Mucosa of rectum (tissue), 2 donors: ENCODE data around the gene LEPR.

Experiments
- H3K27ac ChIP-seq, 2 donors: one replicate each; pipeline ENCODE4 v1.7.0; 2013; ENCODE audit warnings: inconsistent platforms in 2 of 2, low read depth in 2 of 2, low read length in 2 of 2
- H3K27me3 ChIP-seq, 2 donors: one replicate each; pipeline ENCODE4 v1.7.0; 2013; ENCODE audit warnings: low read length in 2 of 2; ENCODE audit not compliant: control insufficient read depth in 2 of 2, insufficient read depth in 2 of 2
- H3K36me3 ChIP-seq, 2 donors: one replicate each; pipeline ENCODE4 v1.7.0; 2013; ENCODE audit warnings: low read length in 2 of 2; ENCODE audit not compliant: control insufficient read depth in 2 of 2, insufficient read depth in 2 of 2
- H3K4me1 ChIP-seq, 2 donors: one replicate each; pipeline ENCODE4 v1.7.0; 2013; ENCODE audit warnings: low read length in 2 of 2, mild to moderate bottlenecking in 1 of 2; ENCODE audit not compliant: control insufficient read depth in 2 of 2, insufficient read depth in 2 of 2
- H3K4me3 ChIP-seq, 2 donors: one replicate each; pipeline ENCODE4 v1.7.0; 2013; ENCODE audit warnings: low read length in 2 of 2
- H3K9ac ChIP-seq, 2 donors: one replicate each; pipeline ENCODE4 v1.7.0; 2013; ENCODE audit warnings: low read length in 2 of 2, low read depth in 1 of 2, mild to moderate bottlenecking in 1 of 2
- H3K9me3 ChIP-seq, 2 donors: one replicate each; pipeline ENCODE4 v1.7.0; 2013; ENCODE audit warnings: low read length in 2 of 2; ENCODE audit not compliant: control insufficient read depth in 2 of 2
- donor health status: healthy.
- donor health status: Normal muscosa, but diverticular disease.

LEPR gene

DNA sequence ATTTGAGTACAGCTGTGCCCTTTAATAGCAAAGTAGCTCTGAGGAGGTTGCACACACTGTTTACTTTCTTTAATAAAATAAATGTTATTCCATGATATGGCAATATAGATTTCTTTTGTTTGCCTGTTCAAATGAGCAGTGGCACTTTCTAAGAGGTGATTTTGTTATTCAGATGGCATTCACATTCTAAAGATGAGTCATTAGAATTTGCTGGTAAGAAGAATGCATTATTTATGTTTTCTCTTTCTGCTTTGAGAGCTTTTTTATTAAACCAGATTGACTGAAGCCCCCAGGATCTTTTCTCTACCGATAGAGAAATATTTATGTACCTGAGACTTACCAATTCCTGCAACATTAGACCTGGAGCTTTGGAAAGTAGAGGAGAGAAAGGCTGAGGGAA lies 11.2 kb upstream of the LEPR start:
- H3K36me3 ChIP-seq: no peaks in the 10 kb centered on the region
- no peaks in the 10 kb centered on the region for H3K4me1 ChIP-seq
- H3K27me3 ChIP-seq: no peaks in the 10 kb centered on the region
- no peak overlapping the region for H3K4me3 ChIP-seq
- no peak overlapping the region for H3K27ac ChIP-seq
- no peaks in the 10 kb centered on the region for H3K9me3 ChIP-seq
- no peak overlapping the region for H3K9ac ChIP-seq

DNA sequence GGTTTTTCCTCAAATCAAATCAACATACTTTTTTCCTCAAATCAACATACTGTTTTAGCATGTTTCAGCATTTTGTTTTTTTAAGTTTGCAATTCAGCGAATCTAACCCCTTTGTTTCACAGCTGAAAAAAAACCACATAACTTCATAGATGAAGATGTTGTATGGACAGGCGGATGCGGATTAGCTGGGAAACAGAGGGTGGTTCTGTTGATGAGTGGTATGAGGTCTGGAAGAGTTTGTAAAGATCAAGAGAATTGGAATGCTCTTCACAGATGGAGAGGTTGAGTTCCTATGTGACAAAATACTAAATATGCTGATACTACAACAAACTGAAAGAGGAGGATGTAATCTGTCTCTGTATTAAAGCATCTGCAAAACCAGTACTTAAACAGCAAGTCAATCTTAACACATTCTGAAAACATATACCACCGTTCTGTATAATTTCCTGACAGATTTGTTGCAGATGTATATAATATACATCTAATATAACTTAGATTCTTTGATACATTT lies 10.6 kb upstream of the LEPR start:
- Histone ChIP-seq H3K9ac (no peak overlapping the region), H3K36me3 (no peaks in the 10 kb centered on the region), H3K4me1 (no peaks in the 10 kb centered on the region), H3K27ac (no peak overlapping the region), H3K9me3 (no peaks in the 10 kb centered on the region), H3K27me3 (no peaks in the 10 kb centered on the region), H3K4me3 (no peak overlapping the region)

DNA sequence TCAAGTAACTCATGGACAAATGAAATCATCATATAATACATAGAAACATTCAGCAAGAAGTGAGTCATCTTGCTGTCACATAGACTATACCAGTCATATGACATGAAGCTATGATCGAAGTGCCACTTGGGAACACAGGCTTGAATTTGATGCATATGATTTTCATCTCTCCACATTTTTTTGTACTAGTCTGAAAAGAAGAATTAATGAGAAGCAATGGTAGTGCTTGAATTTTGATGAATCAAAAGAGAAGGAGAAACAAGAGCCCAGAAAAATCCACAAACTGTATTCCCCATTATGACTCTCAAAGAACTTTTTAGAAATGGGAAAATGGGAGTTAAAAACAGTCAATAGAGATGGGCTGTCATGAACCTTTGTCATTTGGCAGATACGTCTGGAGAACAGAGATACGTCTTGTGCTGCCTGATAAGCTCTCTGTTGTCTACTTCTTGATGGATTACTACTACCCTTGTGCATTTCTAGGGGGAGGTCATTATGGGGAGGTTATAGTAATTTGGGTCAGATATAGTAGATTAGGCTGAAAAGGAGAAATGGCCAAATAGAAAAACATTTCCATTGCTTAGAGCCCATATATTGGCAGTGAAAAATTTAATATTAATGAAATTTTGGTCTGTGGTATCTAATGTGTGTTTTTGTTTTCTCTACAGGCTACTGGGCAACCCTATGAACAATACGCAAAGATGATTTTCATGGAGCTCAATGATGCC lies 8.0 kb upstream of the LEPR start:
- no peaks in the 10 kb centered on the region for H3K36me3 ChIP-seq
- H3K9ac ChIP-seq: no peak overlapping the region
- no peaks in the 10 kb centered on the region for H3K27me3 ChIP-seq
- no peaks in the 10 kb centered on the region for H3K9me3 ChIP-seq
- no peaks in the 10 kb centered on the region for H3K4me1 ChIP-seq
- H3K27ac ChIP-seq: no peak overlapping the region
- H3K4me3 ChIP-seq: no peak overlapping the region

DNA sequence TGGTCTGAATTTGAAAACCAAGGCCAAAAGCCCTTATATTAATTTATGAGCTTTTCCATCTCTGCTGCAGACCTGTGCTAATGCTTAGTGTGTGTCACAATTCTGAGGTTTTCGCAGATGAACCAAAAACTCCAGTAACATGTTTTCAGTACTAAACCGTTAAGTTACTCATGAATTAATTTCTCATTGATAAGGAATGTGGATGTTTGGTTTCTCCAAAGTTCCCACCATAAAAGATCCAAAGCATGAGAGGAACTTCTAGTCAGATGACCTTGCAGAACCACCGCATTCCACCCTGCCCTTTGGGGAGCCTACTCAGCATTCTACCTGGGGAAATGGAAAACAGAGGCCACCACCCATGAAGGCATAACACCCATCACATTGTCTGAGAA lies 7.5 kb upstream of the LEPR start:
- no peak overlapping the region for H3K4me3 ChIP-seq
- H3K9ac ChIP-seq: no peak overlapping the region
- no peaks in the 10 kb centered on the region for H3K36me3 ChIP-seq
- H3K4me1 ChIP-seq: no peaks in the 10 kb centered on the region
- no peaks in the 10 kb centered on the region for H3K9me3 ChIP-seq
- H3K27ac ChIP-seq: no peak overlapping the region
- H3K27me3 ChIP-seq: no peaks in the 10 kb centered on the region

DNA sequence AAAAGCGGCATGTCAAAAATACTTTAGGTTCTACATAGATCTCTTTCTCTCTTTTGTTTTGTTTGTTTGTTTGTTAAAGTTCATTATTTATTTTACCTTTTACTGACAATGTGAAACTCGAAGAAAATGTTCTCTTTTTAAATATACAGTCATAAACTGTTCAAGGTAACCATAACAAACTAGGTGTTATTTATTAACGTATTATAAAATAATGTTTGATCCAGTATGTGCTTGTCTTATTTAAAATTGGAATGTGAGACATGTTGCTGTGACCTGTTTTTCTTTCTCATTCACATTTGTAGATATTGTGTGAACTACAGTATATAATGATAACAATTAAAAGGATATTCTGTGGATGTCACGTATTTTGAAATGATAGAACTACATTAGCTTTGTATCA lies 5.9 kb upstream of the LEPR start:
- Histone ChIP-seq H3K27ac (no peak overlapping the region), H3K9ac (no peak overlapping the region), H3K27me3 (no peaks in the 10 kb centered on the region), H3K4me1 (no peaks in the 10 kb centered on the region), H3K36me3 (no peaks in the 10 kb centered on the region), H3K4me3 (no peak overlapping the region), H3K9me3 (no peaks in the 10 kb centered on the region)

DNA sequence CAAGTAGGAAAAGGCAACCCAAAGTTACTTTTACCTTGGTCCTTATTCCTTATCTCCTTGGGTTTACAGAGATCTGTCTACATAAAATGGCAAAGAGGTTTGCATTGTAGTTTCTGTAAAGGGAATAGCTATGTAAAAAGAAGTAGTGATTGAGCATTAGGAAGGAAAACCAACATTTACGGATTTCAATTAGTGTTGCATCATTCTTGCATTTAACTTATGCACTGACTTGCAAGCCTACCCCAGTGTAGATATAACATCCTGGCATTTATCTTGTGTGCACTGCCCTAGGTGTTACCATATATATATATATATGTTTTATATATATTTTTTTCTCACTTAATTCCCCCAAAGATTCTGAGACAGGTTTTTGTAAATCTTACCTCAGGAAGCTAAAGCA lies 3.7 kb upstream of the LEPR start:
- H3K9me3 ChIP-seq: no peaks in the 10 kb centered on the region
- no peak overlapping the region for H3K4me3 ChIP-seq
- H3K27ac ChIP-seq: no peak overlapping the region
- H3K27me3 ChIP-seq: no peaks in the 10 kb centered on the region
- no peaks in the 10 kb centered on the region for H3K36me3 ChIP-seq
- H3K4me1 ChIP-seq: peaks cover 0 to 1% of the 10 kb centered on the region in 2 donors
- H3K9ac ChIP-seq: no peak overlapping the region

DNA sequence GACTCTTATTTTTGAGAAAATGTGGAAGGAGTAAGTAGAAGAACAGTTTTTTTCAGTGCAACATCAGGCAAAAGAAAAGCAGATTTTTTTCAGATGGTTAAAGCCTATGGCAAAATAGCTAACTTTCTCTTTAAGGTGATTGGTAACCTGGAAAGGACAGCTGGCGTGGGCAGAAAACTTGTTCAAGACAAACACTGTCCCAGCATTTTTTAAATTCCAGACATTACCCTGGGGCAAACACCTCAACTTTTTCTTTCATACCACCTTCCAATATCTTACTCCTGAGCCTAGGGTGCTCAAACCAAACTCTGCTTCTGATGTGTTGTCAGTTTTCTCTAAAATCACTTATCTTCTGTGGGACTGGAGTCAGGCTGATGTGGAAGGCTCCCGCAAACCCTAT lies 2.7 kb upstream of the LEPR start:
- H3K36me3 ChIP-seq: no peaks in the 10 kb centered on the region
- H3K27me3 ChIP-seq: no peaks in the 10 kb centered on the region
- H3K4me3 ChIP-seq: no peak overlapping the region
- H3K9ac ChIP-seq: no peak overlapping the region
- H3K27ac ChIP-seq: no peak overlapping the region
- H3K9me3 ChIP-seq: no peaks in the 10 kb centered on the region
- peaks cover 0 to 9% of the 10 kb centered on the region in 2 donors for H3K4me1 ChIP-seq

DNA sequence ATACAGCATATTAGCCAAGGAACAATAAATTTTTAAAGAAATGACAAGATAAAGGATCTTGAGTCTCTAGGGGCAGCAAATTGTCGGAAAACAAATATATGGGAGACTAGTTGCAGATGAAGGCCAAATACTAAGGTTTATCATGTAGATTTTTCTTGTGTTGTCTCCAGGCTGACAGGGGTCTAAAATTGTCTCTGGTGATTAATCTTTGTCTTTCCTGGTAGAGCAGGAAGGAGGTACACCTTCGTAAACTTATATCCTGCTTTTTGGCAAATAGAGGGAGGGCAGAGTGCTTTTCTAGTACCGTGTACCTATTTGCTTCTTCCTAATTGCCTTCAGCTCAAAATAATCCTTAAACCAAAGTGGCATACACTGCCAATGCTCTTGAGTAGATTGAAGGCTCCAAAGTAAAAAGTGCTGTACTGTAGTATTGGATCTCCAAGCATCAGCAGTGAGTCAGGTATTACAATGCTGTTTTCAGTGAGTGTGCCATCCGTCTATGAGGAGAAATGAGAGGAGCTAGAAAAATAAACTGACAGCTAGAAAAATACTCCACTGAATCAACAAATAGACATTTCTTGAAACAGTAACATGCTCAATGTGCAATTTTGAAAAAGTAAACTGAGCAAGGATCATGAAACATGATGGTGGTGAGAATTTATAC lies 1.8 kb upstream of the LEPR start:
- Histone ChIP-seq H3K36me3 (no peaks in the 10 kb centered on the region), H3K27ac (peak overlapping the region in 1 of 2 donors; percentile 96), H3K4me3 (peak overlapping the region in 1 of 2 donors; percentile 86)

DNA sequence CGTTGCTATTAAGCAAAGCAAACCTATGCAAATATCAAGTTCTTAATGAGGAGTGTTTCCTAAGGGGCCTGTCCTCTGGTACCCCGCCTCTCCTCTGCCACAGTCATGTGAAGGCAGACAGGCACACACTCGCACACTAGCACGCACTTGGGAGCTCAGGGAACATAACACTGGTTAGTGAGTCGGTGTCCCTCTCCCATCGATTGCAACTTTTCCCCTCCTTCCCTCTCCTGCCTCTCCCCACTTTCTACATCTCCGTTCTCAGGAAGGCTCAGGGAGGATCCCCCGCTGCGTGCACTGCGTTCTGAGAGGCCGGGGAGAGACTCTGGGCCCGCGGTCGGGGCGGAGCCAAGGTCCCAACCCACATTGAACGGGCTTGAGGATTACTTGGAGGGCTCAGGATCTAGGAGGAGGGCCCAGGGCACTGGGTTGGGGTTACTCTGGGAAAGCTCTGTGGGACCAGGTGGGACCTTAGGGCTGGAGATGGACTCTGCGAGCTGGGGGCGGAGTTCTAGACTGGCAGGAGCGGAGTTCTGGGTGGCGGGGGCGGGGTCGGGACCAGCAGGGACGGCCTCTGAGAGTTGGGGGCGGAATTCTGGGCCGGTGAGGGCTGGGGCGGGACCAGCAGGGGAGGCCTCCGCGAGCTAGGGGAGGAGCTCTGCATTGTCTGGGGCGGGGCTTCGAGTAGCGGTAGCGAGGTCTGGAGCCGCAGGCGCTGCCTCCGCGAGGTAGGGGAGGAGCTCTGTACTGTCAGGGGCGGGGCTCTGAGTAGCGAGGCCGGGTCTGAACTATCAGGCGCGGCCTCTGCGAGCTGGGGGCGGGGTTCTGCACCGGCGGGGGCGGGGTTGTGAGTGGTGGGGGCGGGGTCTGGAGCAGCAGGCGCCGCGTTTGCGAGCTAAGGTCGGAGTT lies 533 bp upstream of the LEPR start:
- peaks cover 0 to 11% of the 10 kb centered on the region in 2 donors for H3K4me1 ChIP-seq
- H3K9ac ChIP-seq: peak overlapping the region; percentile 48 to 80
- no peaks in the 10 kb centered on the region for H3K27me3 ChIP-seq
- H3K4me3 ChIP-seq: peak overlapping the region; percentile 82 to 86
- no peaks in the 10 kb centered on the region for H3K36me3 ChIP-seq
- no peaks in the 10 kb centered on the region for H3K9me3 ChIP-seq
- H3K27ac ChIP-seq: peak overlapping the region; percentile 86 to 96

More for the DNA sequence above, 1.8 kb upstream of the LEPR start:
- Histone ChIP-seq H3K27me3 (no peaks in the 10 kb centered on the region), H3K9ac (no peak overlapping the region), H3K9me3 (no peaks in the 10 kb centered on the region), H3K4me1 (peaks cover 0 to 9% of the 10 kb centered on the region in 2 donors)
